CD4-positive, alpha-beta T cell treated with Interleukin-1 beta for 1 hour (primary cell): Measurements from ENCODE around the gene PYDC2.
"Not testable (repeated sequence)": the region's sequence is repeated elsewhere in the genome, so short reads cannot be mapped to it uniquely, and the experiment has no call there.

Source experiments
- DNase-seq, 2 donors: peaks; one replicate each; pipeline ENCODE4 v3.0.0-alpha.2; 2020 to 2022

Gene PYDC2

GRCh38 chr3:191473661-191474198 lies 12.8 kb downstream of the PYDC2 start:
- no peak for DNase-seq

- DNase-seq, result no peak
Observed at GRCh38 chr3:191476066-191476772, 15.3 kb downstream of the PYDC2 start.

DNA sequence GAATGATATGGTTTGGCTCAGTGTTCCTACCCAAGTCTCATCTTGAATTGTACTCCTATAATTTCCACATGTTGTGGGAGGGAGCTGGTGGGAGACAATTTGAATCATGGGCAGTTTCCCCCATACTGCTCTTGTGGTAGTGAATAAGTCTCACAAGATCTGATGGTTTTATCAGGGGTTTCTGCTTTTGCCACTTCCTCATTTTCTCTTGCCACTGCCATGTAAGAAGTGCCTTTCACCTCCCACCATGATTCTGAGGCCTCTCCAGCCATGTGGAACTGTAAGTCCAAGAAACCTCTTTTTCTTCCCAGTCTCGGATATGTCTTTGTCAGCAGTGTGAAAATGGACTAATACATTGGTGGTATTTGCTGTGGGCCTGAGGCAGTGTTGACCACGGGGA lies 23.0 kb downstream of the PYDC2 start:
- not testable (repeated sequence) for DNase-seq

- DNase-seq, result no peak
Observed at GRCh38 chr3:191484461-191484860, 23.5 kb downstream of the PYDC2 start.

DNA sequence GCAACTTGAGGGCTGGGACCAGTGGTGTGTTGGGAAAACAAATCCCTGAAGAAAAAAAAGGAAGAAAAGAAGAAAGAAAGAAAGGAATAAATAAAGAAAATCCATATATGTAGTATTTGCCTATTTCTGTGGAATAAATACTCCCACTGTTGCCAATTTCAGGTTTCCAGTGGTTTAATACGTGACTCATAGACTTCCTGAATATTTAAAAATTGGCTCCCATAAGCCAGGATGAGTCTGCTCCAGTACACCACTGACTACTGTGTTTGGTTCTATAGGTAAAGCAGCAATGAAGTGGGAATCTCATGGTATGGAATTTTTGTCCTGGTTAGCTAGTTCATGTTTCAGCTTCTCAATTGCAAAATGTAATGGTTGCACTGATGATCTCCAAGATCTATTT lies 31.6 kb downstream of the PYDC2 start:
- no peak for DNase-seq

DNA sequence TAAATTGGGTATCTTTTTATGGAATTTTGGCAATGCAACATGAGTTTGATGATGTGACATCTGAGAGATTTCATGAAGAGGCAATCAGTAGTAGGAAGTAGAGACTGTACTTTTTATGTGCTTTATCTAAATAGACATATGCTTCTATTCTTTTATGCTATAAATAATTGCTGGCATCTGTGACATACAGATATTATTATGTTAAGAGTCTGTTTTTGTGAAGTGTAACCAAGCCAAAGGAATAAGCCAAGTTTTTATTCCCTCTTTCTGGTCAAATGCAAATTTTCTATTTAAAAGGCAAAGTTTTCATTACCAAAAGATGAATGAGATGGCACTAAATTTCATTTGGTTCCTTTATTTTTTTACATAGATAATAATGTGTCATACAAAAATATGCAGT lies 32.4 kb downstream of the PYDC2 start:
- DNase-seq, result no peak

GRCh38 chr3:191499307-191500080 lies 38.5 kb downstream of the PYDC2 start:
- no peak for DNase-seq

DNA sequence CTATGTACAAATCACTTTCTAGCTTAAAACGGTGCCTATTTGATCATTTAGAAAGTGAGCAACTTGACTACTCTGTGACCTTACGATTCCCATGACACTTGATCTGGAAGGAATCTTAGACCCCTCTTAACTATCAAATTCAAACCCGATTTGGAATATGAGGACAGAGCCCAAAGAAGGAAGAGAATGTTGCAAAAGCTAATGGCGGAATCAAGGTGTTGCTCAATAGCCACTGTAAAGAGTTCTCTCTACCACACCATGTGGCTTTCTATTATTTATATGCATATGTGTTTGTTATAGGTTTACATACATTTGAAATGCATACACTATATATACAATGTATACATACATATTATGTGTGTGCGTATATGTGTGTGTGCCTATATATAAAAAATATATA lies 39.9 kb downstream of the PYDC2 start:
- DNase-seq, result no peak

DNA sequence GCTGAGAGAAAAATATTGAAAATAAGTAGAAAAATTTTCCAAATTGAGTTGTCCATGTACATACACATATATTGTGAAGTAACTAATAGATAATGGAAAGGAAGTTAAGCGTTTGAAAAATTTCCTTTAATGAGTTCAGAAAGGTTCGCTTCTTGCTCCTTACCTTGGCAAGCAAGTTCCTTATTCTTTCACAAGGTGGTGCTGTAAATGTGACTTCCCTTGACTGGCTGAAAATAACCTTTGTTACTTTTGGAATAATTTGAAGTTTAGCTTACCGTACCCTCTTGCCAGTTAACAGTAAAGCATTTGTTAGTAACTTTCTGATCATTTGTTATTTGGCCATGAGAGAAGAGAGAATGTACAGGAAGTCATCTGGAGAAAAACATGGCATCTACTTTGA lies 41.6 kb downstream of the PYDC2 start:
- DNase-seq, result no peak

- DNase-seq, result no peak
Observed at GRCh38 chr3:191509078-191509477, 48.1 kb downstream of the PYDC2 start.
